GM12878 (cell line): Measurements from ENCODE around the gene LAMA2.

Experiments used
- ATF7 ChIP-seq: fragments of 450-650 bp; IDR thresholded peaks from 2 replicates; pipeline ENCODE4 v1.6.1; 2016; ENCODE audit warnings: low read depth, mild to moderate bottlenecking
- BHLHE40 ChIP-seq, 2 experiments: fragments of 450-650 bp in 1 of 2; IDR thresholded peaks; 2 replicates each; pipeline ENCODE4 v1.6.1; 2011 to 2017; ENCODE audit warnings: low read depth in 2 of 2, borderline replicate concordance in 1 of 2, improper control_type of control experiment in 1 of 2, low read length in 1 of 2, mild to moderate bottlenecking in 1 of 2
- CHD4 ChIP-seq: fragments of 200-600 bp; sonication (generic); IDR thresholded peaks from 2 replicates; pipeline ENCODE4 v1.6.1; 2016; ENCODE audit warnings: mild to moderate bottlenecking
- CTCF ChIP-seq, 3 experiments: IDR thresholded peaks in 2 of 3; conservative IDR thresholded peaks in 1 of 3; 2 replicates each; pipeline ENCODE4 v1.5.1; 2011; ENCODE audit warnings: low read depth in 3 of 3, low read length in 3 of 3, mild to moderate bottlenecking in 3 of 3, control low read depth in 2 of 3, moderate library complexity in 2 of 3, inconsistent platforms in 1 of 3, mixed read lengths in 1 of 3; ENCODE audit not compliant: control insufficient read depth in 2 of 3, insufficient read depth in 1 of 3; ENCODE audit errors: extremely low read depth in 1 of 3
- E4F1 ChIP-seq: fragments of 450-650 bp; IDR thresholded peaks from 2 replicates; pipeline ENCODE4 v1.6.1; 2018; ENCODE audit warnings: borderline replicate concordance, mild to moderate bottlenecking; ENCODE audit not compliant: partially characterized antibody
- EGR1 ChIP-seq, 2 experiments: IDR thresholded peaks; 1 replicate in 1 of 2; 2 replicates in 1 of 2; pipeline ENCODE4 v1.6.1; 2011 to 2012; ENCODE audit warnings: low read depth in 2 of 2, low read length in 2 of 2, borderline replicate concordance in 1 of 2, mild to moderate bottlenecking in 1 of 2, moderate library complexity in 1 of 2
- EZH2 ChIP-seq: IDR thresholded peaks from 2 replicates; pipeline ENCODE4 v1.6.1; 2012; ENCODE audit warnings: low read depth, mild to moderate bottlenecking, control low read depth, inconsistent platforms, low read length, borderline replicate concordance; ENCODE audit not compliant: control insufficient read depth
- FOS ChIP-seq: IDR thresholded peaks from 3 replicates; pipeline ENCODE4 v1.6.1; 2011; ENCODE audit warnings: borderline replicate concordance; ENCODE audit not compliant: insufficient read length; ENCODE audit errors: extremely low read depth
- HDAC6 ChIP-seq: fragments of 200-600 bp; sonication (generic); IDR thresholded peaks from one replicate; pipeline ENCODE4 v1.8.0; 2017; ENCODE audit warnings: antibody characterized with exemption; ENCODE audit not compliant: unreplicated experiment
- MAX ChIP-seq: IDR thresholded peaks from 2 replicates; pipeline ENCODE4 v1.6.1; 2012; ENCODE audit warnings: low read depth, low read length, improper control_type of control experiment
- POLR2A ChIP-seq: IDR thresholded peaks from 2 replicates; pipeline ENCODE4 v1.6.1; 2011; ENCODE audit warnings: low read depth, mild to moderate bottlenecking, low read length
- SP1 ChIP-seq: IDR thresholded peaks from one replicate; pipeline ENCODE4 v1.6.1; 2011; ENCODE audit warnings: low read depth, low read length
- SUZ12 ChIP-seq: fragments of 200-600 bp; sonication (generic); IDR thresholded peaks from one replicate; pipeline ENCODE4 v1.6.1; 2018; ENCODE audit warnings: antibody characterized with exemption, mild to moderate bottlenecking; ENCODE audit not compliant: unreplicated experiment
- TCF3 ChIP-seq: IDR thresholded peaks from 2 replicates; pipeline ENCODE4 v1.6.1; 2012; ENCODE audit warnings: low read depth, mild to moderate bottlenecking, low read length, borderline replicate concordance; ENCODE audit not compliant: insufficient read depth

GRCh38 chr6:129513471-129513870, 630.5 kb downstream of the LAMA2 start:
- TF ChIP-seq ATF7 (no peak), MAX (no peak), CTCF (IDR thresholded peaks at IDR 0.05 in 2 of 3, conservative IDR thresholded peaks at IDR 0.05 in 1 of 3; ENCODE audit: control insufficient read depth in 2 of 3, extremely low read depth in 1 of 3, insufficient read depth in 1 of 3, low read depth in 3 of 3, low read length in 3 of 3) (no peak), SUZ12 (no peak), FOS (no peak), CHD4 (no peak), EGR1 (IDR thresholded peaks at IDR 0.05; ENCODE audit: borderline replicate concordance in 1 of 2, low read depth in 2 of 2, low read length in 2 of 2) (no peak), POLR2A (no peak), TCF3 (no peak), HDAC6 (no peak), EZH2 (no peak), SP1 (no peak), E4F1 (no peak), BHLHE40 (IDR thresholded peaks at IDR 0.05; ENCODE audit: borderline replicate concordance in 1 of 2, low read depth in 2 of 2, low read length in 1 of 2) (no peak)
